RWPE1 (cell line): ENCODE data around the gene UMPS.
A peak's percentile ranks its signal among the peaks of the same experiment; 100 is the strongest.
"Not testable (repeated sequence)": the region's sequence is repeated elsewhere in the genome, so short reads cannot be mapped to it uniquely, and the experiment has no call there.

ENCODE experiments used
- CTCF ChIA-PET: fragments of 350-600 bp; sonication (Branson Sonifier 250); formaldehyde crosslinking; extraction: SDS; loops from one replicate; lab custom pipeline; 2021; lab: Yijun Ruan, JAX
- POLR2A ChIA-PET: fragments of 400-600 bp; formaldehyde crosslinking; extraction: SDS; loops from one replicate; lab custom pipeline; 2020; ENCODE audit warnings: antibody characterized with exemption; ENCODE audit not compliant: low non-redundant PET; lab: Yijun Ruan, JAX
- DNase-seq: peaks from one replicate; pipeline ENCODE4 v3.0.0; 2012; ENCODE audit warnings: low spot score
- H3K27ac ChIP-seq: fragments of 450-650 bp; 2 replicates; pipeline ENCODE4 v1.5.1; 2017
- CTCF ChIP-seq: fragments of 450-650 bp; conservative IDR thresholded peaks from 2 replicates; pipeline ENCODE4 v1.5.1; 2017; ENCODE audit warnings: low read depth, mild to moderate bottlenecking

The UMPS gene

GRCh38 chr3:124780356-124780755, 50.1 kb downstream of the UMPS start:
- ChIA-PET CTCF (interaction anchor here (2.1 kb wide), 1 partner anchor 121 kb away, joined by 10 read pairs; no protein-coding TSS in a partner anchor), POLR2A (no interaction called here)
- H3K27ac ChIP-seq = peak overlapping the region; percentile 30
- no peak for DNase-seq
- no peak for TF ChIP-seq CTCF

- TF ChIP-seq CTCF = no peak
- POLR2A ChIA-PET = no interaction called here
- peak overlapping the region; percentile 30 for H3K27ac ChIP-seq
- CTCF ChIA-PET = interaction anchor here (0.7 kb wide), 1 partner anchor 19 kb away, joined by 6 read pairs; no protein-coding TSS in a partner anchor
- DNase-seq = no peak
Observed at GRCh38 chr3:124780761-124781475, 50.7 kb downstream of the UMPS start.

GRCh38 chr3:124781476-124782376, 51.5 kb downstream of the UMPS start:
- POLR2A ChIA-PET = interaction anchor here (0.6 kb wide), 1 partner anchor 51 kb away, joined by 4 read pairs; no protein-coding TSS in a partner anchor
- H3K27ac ChIP-seq = no peak overlapping the region; the same call in 1 of the 2 replicates
- no peak for TF ChIP-seq CTCF
- CTCF ChIA-PET = interaction anchor here (0.7 kb wide), 1 partner anchor 20 kb away, joined by 6 read pairs; no protein-coding TSS in a partner anchor
- no peak for DNase-seq

GRCh38 chr3:124782377-124782712, 52.1 kb downstream of the UMPS start:
- not testable (repeated sequence) for DNase-seq, H3K27ac ChIP-seq
- POLR2A ChIA-PET = interaction anchor here (0.6 kb wide), 1 partner anchor 50 kb away, joined by 4 read pairs; no protein-coding TSS in a partner anchor
- CTCF ChIA-PET = interaction anchor here (0.7 to 1.0 kb wide), 2 partner anchors 21 to 119 kb away, joined by 3 to 5 read pairs; no protein-coding TSS in a partner anchor

- POLR2A ChIA-PET = no interaction called here
- TF ChIP-seq CTCF = no peak
- H3K27ac ChIP-seq = no peak overlapping the region
- CTCF ChIA-PET = interaction anchor here (1.2 kb wide), 1 partner anchor 117 kb away, joined by 4 read pairs; no protein-coding TSS in a partner anchor
- DNase-seq = no peak
Observed at GRCh38 chr3:124783696-124784095, 53.4 kb downstream of the UMPS start.

- CTCF ChIA-PET = interaction anchor here (1.2 to 4.0 kb wide), 2 partner anchors 116 to 117 kb away, joined by 4 to 48 read pairs; no protein-coding TSS in a partner anchor
- H3K27ac ChIP-seq = peak overlapping the region; percentile 7; the same call in 1 of the 2 replicates
- POLR2A ChIA-PET = no interaction called here
- no peak for DNase-seq
- no peak for TF ChIP-seq CTCF
Observed at GRCh38 chr3:124784686-124785382, 54.6 kb downstream of the UMPS start.
